IPS-15b (cell line): Measurements from ENCODE around the gene CELSR3.
A peak's percentile ranks its signal among the peaks of the same experiment; 100 is the strongest.

ENCODE experiments used
- H3K27me3 ChIP-seq: one replicate; pipeline ENCODE4 v1.6.1; 2013; ENCODE audit warnings: low read length; ENCODE audit not compliant: control insufficient read depth, insufficient read depth
- H3K36me3 ChIP-seq: one replicate; pipeline ENCODE4 v1.6.1; 2013; ENCODE audit warnings: low read length; ENCODE audit not compliant: control insufficient read depth, insufficient read depth
- H3K4me1 ChIP-seq: one replicate; pipeline ENCODE4 v1.6.1; 2013; ENCODE audit warnings: mild to moderate bottlenecking, low read length; ENCODE audit not compliant: control insufficient read depth, insufficient read depth
- H3K4me3 ChIP-seq: one replicate; pipeline ENCODE4 v1.5.1; 2013; ENCODE audit warnings: low read depth, low read length
- H3K9ac ChIP-seq: one replicate; pipeline ENCODE4 v1.6.1; 2013; ENCODE audit warnings: low read depth, mild to moderate bottlenecking, low read length
- H3K9me3 ChIP-seq: one replicate; pipeline ENCODE4 v1.6.1; 2013; ENCODE audit warnings: mild to moderate bottlenecking, low read length; ENCODE audit not compliant: control insufficient read depth, insufficient read depth

Gene CELSR3

DNA sequence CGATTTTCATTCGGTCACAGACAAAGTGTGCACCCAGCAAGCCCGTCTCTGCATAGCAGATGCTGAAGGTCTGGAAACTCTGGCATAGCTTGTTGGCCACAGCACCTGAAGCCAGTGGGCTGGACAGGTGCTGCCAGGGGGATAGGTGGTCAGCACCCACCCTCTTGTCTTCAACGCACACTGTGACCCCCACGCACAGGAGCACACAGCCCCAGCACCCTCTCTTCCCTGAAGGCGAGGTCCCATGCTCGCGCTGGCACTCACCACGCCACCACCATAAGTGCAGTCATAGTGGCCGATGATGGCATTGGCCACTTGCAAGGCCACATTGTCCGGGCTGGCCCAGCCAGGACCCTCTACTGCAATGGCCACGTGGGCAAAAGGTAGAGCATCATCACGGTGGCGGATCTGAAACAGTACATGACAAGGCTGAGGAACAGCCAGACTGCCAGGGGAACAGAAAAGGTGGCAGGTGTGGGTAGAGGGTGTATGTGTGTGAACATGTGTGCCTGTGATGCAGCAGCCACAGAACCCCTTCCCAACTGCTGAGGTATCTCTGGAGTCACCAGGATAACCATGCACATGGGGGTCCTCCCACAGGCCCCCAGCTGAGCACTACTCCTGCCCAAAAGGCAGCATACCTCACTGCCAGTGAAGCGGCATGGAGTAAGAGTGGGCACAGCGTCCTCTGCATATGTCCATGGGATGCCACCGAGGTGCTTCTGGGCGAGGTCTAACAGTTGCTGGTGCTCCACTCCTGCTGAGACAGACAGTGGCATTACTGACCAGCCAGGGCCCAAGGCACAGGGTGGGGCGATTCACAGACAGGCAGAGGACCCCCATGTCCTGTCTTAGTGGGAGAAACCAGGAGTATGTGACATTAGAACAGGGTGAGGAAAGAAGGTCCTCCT lies 61.7 kb downstream of the CELSR3 start:
- Histone ChIP-seq H3K36me3 (peaks cover 83% of the 10 kb centered on the region), H3K27me3 (no peaks in the 10 kb centered on the region), H3K4me3 (no peak overlapping the region), H3K9ac (no peak overlapping the region), H3K9me3 (no peaks in the 10 kb centered on the region), H3K4me1 (peaks cover 3% of the 10 kb centered on the region)

DNA sequence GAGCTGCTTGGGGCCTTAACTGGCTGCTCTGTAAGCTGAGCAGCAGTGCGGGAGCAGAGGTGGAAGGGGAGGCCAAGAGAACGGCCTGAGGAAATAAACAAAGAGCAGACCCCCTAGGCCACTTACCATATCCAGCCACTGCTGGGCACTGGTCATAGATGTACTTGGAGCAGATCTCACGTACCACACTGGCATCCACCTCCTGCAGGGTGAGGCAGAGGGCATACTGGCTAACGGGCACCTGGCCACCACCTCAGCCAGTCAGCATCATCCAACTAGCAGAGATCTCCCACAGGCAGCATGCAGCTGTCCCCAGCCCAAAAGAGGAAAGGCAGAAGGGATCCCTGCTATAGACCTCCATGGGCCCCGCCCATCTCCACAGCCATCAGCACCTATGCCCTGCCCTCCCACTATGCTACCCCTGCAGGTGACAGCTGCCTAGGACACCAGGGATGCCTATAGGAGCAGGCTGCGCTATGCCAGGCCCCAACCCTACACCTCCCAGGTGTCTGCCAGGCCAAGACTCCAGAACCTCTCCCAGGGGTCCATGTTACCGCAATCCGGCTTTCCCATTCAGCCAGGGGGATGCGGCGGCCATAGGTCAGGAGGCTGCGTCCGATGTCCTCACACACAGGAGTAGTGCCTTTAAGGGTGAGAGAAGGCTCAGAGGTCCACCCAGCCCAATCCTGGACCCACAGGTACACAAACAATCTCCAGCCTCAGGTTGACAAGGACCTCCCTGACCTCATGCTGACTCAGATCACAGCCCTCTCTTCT lies 63.0 kb downstream of the CELSR3 start:
- H3K9ac ChIP-seq = no peak overlapping the region

DNA sequence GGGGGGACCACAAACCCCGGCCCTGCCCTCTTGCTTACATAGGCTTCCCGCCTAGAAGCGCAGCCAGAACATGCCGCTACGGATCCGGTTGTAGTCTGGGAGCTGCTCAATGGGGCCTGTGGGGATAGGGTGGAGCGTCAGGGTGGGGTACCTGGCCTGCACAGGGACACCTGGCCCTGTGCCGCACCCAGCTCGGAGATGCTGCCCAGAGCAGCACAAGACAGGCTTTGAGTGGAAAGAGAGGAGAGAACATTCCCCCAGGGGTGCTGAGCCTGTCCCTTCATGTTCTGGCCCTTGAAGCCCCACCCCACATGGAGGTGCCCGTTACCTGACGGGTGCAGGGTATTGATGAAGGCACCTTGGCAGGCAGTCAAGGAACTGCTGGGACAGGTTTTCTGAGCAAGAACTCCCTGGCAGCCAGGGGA lies 63.6 kb downstream of the CELSR3 start:
- no peaks in the 10 kb centered on the region for H3K9me3 ChIP-seq
- H3K9ac ChIP-seq = no peak overlapping the region
- peaks cover 64% of the 10 kb centered on the region for H3K36me3 ChIP-seq
- H3K4me3 ChIP-seq = no peak overlapping the region
- no peaks in the 10 kb centered on the region for H3K27me3 ChIP-seq
- H3K4me1 ChIP-seq = peaks cover 5% of the 10 kb centered on the region

More for the DNA sequence above, 63.0 kb downstream of the CELSR3 start:
- H3K36me3 ChIP-seq = peaks cover 70% of the 10 kb centered on the region
- no peak overlapping the region for H3K4me3 ChIP-seq
- no peaks in the 10 kb centered on the region for H3K9me3 ChIP-seq
- no peaks in the 10 kb centered on the region for H3K27me3 ChIP-seq
- H3K4me1 ChIP-seq = peaks cover 4% of the 10 kb centered on the region

DNA sequence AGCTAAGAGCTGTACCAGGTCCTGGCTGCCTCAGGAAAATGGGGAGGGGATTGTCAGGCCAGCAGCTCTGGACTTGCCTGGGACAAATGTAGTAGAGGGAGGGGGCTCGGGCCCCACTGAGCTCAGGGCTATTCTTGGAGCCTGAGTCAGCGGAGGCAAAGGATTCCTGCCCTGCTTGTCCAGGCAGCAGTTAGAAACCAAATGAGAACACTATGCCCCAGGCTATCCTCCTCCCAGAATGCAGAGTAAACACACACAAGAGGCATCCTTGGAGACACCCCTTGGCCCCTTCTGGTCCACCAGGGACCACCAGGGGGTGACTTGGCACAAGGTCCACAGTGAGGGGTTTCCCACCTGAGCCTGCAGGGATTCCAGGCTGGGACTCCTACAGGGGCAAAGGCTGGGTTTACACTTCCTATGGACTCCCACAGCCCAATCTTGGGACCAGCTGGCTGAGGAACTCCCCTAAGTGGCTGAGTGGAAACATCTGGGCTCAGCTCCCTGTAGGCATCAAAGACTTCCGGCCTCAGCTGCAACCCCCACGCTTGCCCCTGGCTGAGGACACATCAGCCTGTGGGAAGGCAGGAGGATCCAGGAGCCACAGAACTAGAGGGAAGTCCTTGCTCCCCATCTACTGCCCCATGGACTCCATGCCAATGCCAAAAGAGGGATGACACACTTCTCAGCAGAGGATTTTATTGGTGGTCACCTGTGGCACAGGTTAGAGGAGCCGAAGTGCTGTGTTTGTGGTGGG lies 64.2 kb downstream of the CELSR3 start:
- Histone ChIP-seq H3K9me3 (no peaks in the 10 kb centered on the region), H3K4me3 (no peak overlapping the region), H3K4me1 (peaks cover 9% of the 10 kb centered on the region), H3K9ac (no peak overlapping the region), H3K27me3 (no peaks in the 10 kb centered on the region), H3K36me3 (peaks cover 59% of the 10 kb centered on the region)

DNA sequence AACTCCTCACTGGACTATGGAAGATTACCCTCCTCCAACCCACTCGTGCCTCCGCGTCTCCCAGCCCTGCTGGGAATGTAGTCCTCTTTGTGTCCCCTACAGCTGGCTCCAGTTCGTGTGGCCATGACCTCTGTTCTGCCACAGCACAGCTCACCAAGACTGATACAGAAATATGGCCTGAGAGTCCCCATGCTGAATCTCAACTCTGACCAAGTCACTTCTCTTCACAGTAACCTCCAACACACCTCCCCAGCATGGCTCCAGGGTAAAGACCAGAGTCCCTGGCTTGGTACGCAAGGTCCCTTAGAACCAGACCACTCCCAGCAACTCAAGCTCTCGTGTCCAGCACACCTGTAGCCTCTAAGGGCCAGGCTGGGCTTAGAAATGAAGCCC lies 65.3 kb downstream of the CELSR3 start:
- no peak overlapping the region for H3K9ac ChIP-seq
- no peaks in the 10 kb centered on the region for H3K9me3 ChIP-seq
- H3K4me3 ChIP-seq = no peak overlapping the region
- H3K4me1 ChIP-seq = peaks cover 9% of the 10 kb centered on the region
- no peaks in the 10 kb centered on the region for H3K27me3 ChIP-seq
- peaks cover 59% of the 10 kb centered on the region for H3K36me3 ChIP-seq

DNA sequence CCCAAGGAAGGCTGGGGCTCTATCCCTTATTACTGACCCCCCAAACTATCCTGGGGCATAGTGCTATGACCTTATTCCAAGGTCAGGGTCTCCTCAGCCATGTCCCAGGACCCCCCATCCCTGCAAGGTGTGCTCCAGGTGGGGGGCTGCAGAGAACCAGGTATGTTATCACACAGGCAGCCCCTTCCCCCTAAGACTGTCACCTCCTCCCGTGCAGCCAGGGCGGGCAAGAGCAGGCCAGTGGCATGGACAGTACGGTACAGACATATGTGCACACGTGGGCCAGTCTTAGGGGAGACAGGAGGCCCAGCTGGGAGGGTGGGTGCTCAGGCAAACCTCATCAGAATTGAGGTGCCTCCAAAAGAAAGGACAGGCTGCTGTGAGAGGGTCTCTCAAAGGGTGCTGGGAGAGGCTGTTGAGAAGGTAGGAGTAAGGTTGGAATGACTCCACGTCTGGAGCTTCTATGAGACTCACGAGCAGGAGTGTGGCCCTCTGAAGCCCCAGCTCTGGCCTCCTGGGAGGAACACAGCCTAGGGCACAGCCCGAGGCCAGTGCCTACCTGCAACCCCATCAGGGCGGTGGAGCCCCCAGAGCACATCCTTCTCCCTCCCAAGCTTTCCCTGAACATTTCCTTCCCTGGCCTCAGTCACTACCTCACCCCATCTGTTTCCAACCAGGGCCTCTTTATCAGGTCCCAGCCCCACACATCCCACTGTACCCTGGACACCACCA lies 65.8 kb downstream of the CELSR3 start:
- Histone ChIP-seq H3K9me3 (no peaks in the 10 kb centered on the region), H3K9ac (no peak overlapping the region), H3K36me3 (peaks cover 61% of the 10 kb centered on the region), H3K4me3 (no peak overlapping the region), H3K27me3 (no peaks in the 10 kb centered on the region), H3K4me1 (peaks cover 9% of the 10 kb centered on the region)

DNA sequence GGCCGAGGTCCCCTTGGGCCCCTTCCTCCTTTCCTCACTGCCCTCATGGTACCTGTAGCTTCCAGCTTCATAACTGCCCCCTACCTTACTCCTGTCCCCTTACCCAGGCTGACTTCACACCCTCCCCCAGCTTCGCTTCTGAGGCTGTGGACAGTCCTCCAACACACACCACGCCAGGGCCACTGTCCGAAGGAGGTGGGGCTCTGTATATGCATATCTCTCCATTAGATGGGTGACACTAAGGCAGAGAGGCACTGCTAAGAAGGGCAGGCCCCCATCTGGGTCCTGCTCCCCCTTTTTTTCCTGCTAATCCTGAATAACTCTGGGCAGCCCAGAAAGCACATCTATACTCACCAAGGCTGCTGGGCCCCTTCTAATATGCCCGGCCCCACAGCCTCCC lies 66.5 kb downstream of the CELSR3 start:
- no peak overlapping the region for H3K9ac ChIP-seq
- peaks cover 9% of the 10 kb centered on the region for H3K4me1 ChIP-seq
- H3K4me3 ChIP-seq = no peak overlapping the region
- H3K27me3 ChIP-seq = no peaks in the 10 kb centered on the region
- no peaks in the 10 kb centered on the region for H3K9me3 ChIP-seq
- peaks cover 61% of the 10 kb centered on the region for H3K36me3 ChIP-seq

DNA sequence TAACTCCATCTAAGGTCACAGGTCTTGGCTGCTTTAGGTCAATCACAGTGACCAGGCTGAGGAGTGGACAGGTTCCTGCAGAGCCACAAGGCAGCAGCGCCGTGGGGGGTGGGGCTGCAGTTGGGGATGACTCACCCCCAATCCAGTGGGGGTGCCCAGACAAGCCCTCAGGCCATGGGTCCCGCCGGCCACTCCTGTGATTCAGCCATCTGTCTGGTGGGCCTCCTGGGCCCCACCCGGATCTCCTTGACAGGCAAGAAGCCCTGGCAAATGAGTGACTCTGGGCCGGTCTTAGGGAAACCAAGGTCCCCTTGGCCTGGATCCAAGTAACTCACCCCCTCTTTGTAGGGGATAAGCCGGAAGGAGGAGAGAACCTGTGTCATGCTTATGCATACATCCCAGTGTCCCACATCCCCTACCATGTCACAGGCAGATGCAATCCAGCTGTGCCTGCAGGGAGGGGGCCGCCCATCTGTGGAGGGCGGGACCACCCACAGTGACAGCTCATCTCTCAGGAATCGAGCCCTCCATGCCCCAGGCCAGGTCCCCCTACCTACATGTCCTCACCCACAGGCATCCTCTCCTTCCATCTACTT lies 67.1 kb downstream of the CELSR3 start:
- no peak overlapping the region for H3K9ac ChIP-seq
- H3K27me3 ChIP-seq = no peaks in the 10 kb centered on the region
- H3K4me1 ChIP-seq = peaks cover 9% of the 10 kb centered on the region
- H3K4me3 ChIP-seq = peak overlapping the region; percentile 31
- H3K9me3 ChIP-seq = no peaks in the 10 kb centered on the region
- peaks cover 61% of the 10 kb centered on the region for H3K36me3 ChIP-seq

DNA sequence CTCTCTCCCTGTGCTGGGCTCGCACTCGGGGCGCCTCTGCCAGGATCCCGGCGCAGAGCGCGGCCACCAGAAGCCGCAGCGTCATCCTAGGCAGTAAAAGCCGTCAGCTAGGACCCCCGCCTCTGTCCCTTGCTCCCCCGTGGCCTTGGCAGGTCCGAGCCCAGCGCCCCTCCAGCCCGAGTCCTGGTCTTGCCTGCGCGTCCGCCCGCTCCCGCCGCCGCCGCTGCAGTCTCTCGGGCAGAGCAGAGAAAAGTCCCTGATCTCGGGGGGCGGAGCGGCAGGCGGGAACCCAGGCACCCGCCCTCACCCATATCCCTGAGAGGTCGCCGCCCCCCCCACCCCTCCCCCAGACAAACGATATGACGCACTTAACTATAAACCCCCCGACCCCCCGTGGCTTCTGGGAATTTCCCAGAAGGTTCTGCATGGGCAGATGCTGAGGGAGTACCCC lies 67.6 kb downstream of the CELSR3 start, which contains the start of gene COL7A1:
Gene COL7A1, minus strand, starts transcription at position 255 of the 451 bp plus-strand sequence. Its CDS starts 170 bp downstream, at position 85.
- Histone ChIP-seq H3K9ac (peak within 1 kb of the TSS; percentile 56), H3K4me3 (peak within 1 kb of the TSS; percentile 53), H3K9me3 (no peaks in the 10 kb centered on the region), H3K4me1 (peaks cover 9% of the 10 kb centered on the region), H3K27me3 (no peaks in the 10 kb centered on the region), H3K36me3 (peaks cover 61% of the 10 kb centered on the region)

DNA sequence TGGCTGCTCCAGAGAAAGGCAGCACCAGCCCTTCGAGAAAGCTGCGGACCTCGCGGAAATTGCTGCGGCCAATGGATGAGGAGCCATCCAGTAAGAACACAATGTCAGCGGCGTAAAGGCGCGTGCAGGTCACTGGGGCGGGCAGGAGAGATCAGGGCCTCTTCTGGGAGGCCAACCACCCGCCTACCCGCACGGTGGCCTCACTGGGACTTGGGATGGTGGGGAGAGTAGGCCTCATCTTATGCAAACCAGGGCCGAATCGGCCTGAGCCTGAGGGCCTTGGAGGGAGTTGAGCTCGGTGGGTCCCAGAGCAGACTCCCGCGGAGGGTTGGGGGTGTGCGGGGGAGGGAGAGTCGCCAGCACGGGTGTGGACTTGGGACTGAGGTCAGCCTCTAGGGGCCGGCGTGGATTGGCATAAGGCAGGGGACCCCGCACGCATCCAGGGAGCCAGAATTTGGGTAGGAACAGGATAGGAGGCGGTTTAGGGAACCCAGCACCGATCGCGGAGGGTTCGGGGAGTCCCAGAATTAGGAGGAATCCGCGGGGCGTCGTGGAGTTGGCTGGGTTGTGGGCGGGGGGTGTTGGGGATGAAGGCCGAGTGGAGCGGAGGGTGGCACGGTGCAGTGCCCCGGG lies 68.2 kb downstream of the CELSR3 start:
- H3K9me3 ChIP-seq = no peaks in the 10 kb centered on the region
- H3K4me3 ChIP-seq = peak overlapping the region; percentile 53
- peaks cover 56% of the 10 kb centered on the region for H3K36me3 ChIP-seq
- peaks cover 9% of the 10 kb centered on the region for H3K4me1 ChIP-seq
- H3K27me3 ChIP-seq = no peaks in the 10 kb centered on the region
- H3K9ac ChIP-seq = peak overlapping the region; percentile 56
